A549 (cell line): ENCODE results near the gene VASH2. TPM values are rescaled to one million over a fixed set of nuclear protein-coding genes. Genes with fewer than 3 reads are reported as not detected.
"Not testable (repeated sequence)": the region's sequence is repeated elsewhere in the genome, so short reads cannot be mapped to it uniquely, and the experiment has no call there.

Experiments
- ATAC-seq, 2 experiments: fragments of 200-7000 bp in 1 of 2; fragments of >200 bp in 1 of 2; cut with Nextera tagmentation in 1 of 2; cut with Tn5 transposase in 1 of 2; 3 replicates each; pipeline versions ENCODE4 v1.8.0 to v1.9.1; 2018 to 2020; ENCODE audit warnings: mild to moderate bottlenecking in 1 of 2, moderate library complexity in 1 of 2
- CTCF ChIA-PET: fragments of 300-600 bp; sonication (Branson Sonifier 250); formaldehyde crosslinking; extraction: SDS; loops from one replicate; lab custom pipeline; 2021; ENCODE audit warnings: antibody characterized with exemption, inconsistent platforms; lab: Yijun Ruan, JAX
- POLR2A ChIA-PET: fragments of 350-600 bp; formaldehyde crosslinking; extraction: SDS; loops from one replicate; lab custom pipeline; 2021; ENCODE audit warnings: antibody characterized with exemption, inconsistent platforms; lab: Yijun Ruan, JAX
- DNase-seq, 2 experiments: peaks; one replicate each; pipeline versions ENCODE4 v3.0.0 to v3.0.0-alpha.2; 2011 to 2016; ENCODE audit warnings: low read depth in 1 of 2, low spot score in 1 of 2
- FAIRE-seq: peaks from 2 replicates; lab custom pipeline; 2011; peaks lifted over from hg19 to GRCh38; lab: Jason Lieb, UNC
- H3K27ac ChIP-seq, 2 experiments: fragments of >200 bp; sonication (Bioruptor Twin); formaldehyde crosslinking; 3 replicates each; pipeline ENCODE4 v1.5.1; 2016 to 2017
- H3K4me1 ChIP-seq: fragments of >200 bp; sonication (Bioruptor Twin); formaldehyde crosslinking; 3 replicates; pipeline ENCODE4 v1.6.1; 2016
- H3K4me2 ChIP-seq: fragments of >200 bp; sonication (Bioruptor Twin); formaldehyde crosslinking; 3 replicates; pipeline ENCODE4 v1.6.1; 2016
- H3K4me3 ChIP-seq: fragments of >200 bp; sonication (Bioruptor Twin); formaldehyde crosslinking; 3 replicates; pipeline ENCODE4 v1.5.1; 2016
- H3K9me3 ChIP-seq: fragments of >200 bp; sonication (Bioruptor Twin); formaldehyde crosslinking; 3 replicates; pipeline ENCODE4 v1.6.1; 2016
- BCL3 ChIP-seq: fragments of >200 bp; sonication (Bioruptor Twin); formaldehyde crosslinking; IDR thresholded peaks from 3 replicates; pipeline ENCODE4 v1.6.1; 2016
- CHD2 ChIP-seq: fragments of 150-350 bp; IDR thresholded peaks from 2 replicates; pipeline ENCODE4 v1.6.1; 2014; ENCODE audit warnings: low read length; ENCODE audit not compliant: partially characterized antibody
- EHF ChIP-seq: fragments of 250-450 bp; sonication (Bioruptor Pico); IDR thresholded peaks from 2 replicates; pipeline ENCODE4 v1.5.0; 2020; ENCODE audit warnings: mild to moderate bottlenecking
- EP300 ChIP-seq, 2 experiments: fragments of >200 bp; sonication (Bioruptor Twin); formaldehyde crosslinking; IDR thresholded peaks; 2 replicates in 1 of 2; 3 replicates in 1 of 2; pipeline ENCODE4 v1.6.1; 2016 to 2017
- ESRRA ChIP-seq: fragments of 150-350 bp; IDR thresholded peaks from 2 replicates; pipeline ENCODE4 v1.6.1; 2014; ENCODE audit warnings: mild to moderate bottlenecking, low read length, borderline replicate concordance
- FOSL2 ChIP-seq, 2 experiments: fragments of 450-650 bp in 1 of 2; fragments of >200 bp in 1 of 2; sonication (Bioruptor Twin) in 1 of 2; formaldehyde crosslinking; IDR thresholded peaks; 2 replicates each; pipeline versions ENCODE4 v1.5.0 to v1.6.1; 2016 to 2020; ENCODE audit warnings: mild to moderate bottlenecking in 1 of 2, moderate library complexity in 1 of 2
- GATA3 ChIP-seq: IDR thresholded peaks from 2 replicates; pipeline ENCODE4 v1.6.1; 2012; ENCODE audit warnings: borderline replicate concordance
- HEYL ChIP-seq: fragments of 250-450 bp; sonication (Bioruptor Pico); IDR thresholded peaks from 2 replicates; pipeline ENCODE4 v1.8.0; 2021; ENCODE audit warnings: mild to moderate bottlenecking, moderate library complexity
- HMGXB4 ChIP-seq: fragments of 250-450 bp; sonication (Bioruptor Pico); IDR thresholded peaks from 2 replicates; pipeline ENCODE4 v1.5.0; 2021; ENCODE audit warnings: mild to moderate bottlenecking, moderate library complexity, borderline replicate concordance
- JUN ChIP-seq, 2 experiments: fragments of >200 bp; sonication (Bioruptor Twin); formaldehyde crosslinking; IDR thresholded peaks; 2 replicates in 1 of 2; 3 replicates in 1 of 2; pipeline ENCODE4 v1.6.1; 2016 to 2017
- JUNB ChIP-seq: fragments of >200 bp; sonication (Bioruptor Twin); formaldehyde crosslinking; IDR thresholded peaks from 2 replicates; pipeline ENCODE4 v1.6.1; 2016
- KDM5A ChIP-seq: fragments of 200-600 bp; sonication (generic); IDR thresholded peaks from 2 replicates; pipeline ENCODE4 v1.6.1; 2016; ENCODE audit warnings: antibody characterized with exemption, mild to moderate bottlenecking
- MAFK ChIP-seq: fragments of 450-650 bp; IDR thresholded peaks from 2 replicates; pipeline ENCODE4 v1.6.1; 2014; ENCODE audit not compliant: partially characterized antibody
- NPAS2 ChIP-seq: fragments of 250-450 bp; sonication (Bioruptor Pico); IDR thresholded peaks from 2 replicates; pipeline ENCODE4 v1.8.0; 2022; ENCODE audit warnings: mild to moderate bottlenecking, moderate library complexity, borderline replicate concordance
- NR3C1 ChIP-seq: fragments of >200 bp; sonication (Bioruptor Twin); formaldehyde crosslinking; IDR thresholded peaks from 3 replicates; pipeline ENCODE4 v1.6.1; 2017
- PBX3 ChIP-seq: IDR thresholded peaks from 2 replicates; pipeline ENCODE4 v1.6.1; 2012
- POLR2A ChIP-seq: IDR thresholded peaks from 2 replicates; pipeline ENCODE4 v1.6.1; 2012; ENCODE audit warnings: mild to moderate bottlenecking, low read length
- POLR2AphosphoS2 ChIP-seq: conservative IDR thresholded peaks from 2 replicates; pipeline ENCODE4 v1.6.1; 2012; ENCODE audit warnings: low read length, improper control_type of control experiment, inconsistent platforms
- SREBF2 ChIP-seq: fragments of 450-650 bp; IDR thresholded peaks from 2 replicates; pipeline ENCODE4 v1.6.1; 2014; ENCODE audit warnings: mild to moderate bottlenecking, moderate library complexity
- USF2 ChIP-seq: fragments of 450-650 bp; IDR thresholded peaks from 2 replicates; pipeline ENCODE4 v1.6.1; 2014; ENCODE audit warnings: antibody characterized with exemption
- ZC3H11A ChIP-seq: fragments of 450-650 bp; IDR thresholded peaks from 2 replicates; pipeline ENCODE4 v1.6.1; 2014; ENCODE audit warnings: antibody characterized with exemption, mild to moderate bottlenecking
- WGBS: methylation state at CpG from one replicate; pipeline ENCODE4 v1.1.6; 2017; ENCODE audit errors: missing lambda C conversion rate; 5-methylcytosine and 5-hydroxymethylcytosine counted together
- polyA plus RNA-seq, 4 experiments: library from polyadenylated mRNA; depleted of rRNA in 3 of 4; stranded (reverse); fragments of >200 nt; fragmentation: RNase III in 1 of 4; extraction: RNeasy Plus Mini Kit Qiagen cat#74134 plus additional on column Dnase treatment in 1 of 4; gene quantifications; 2 replicates in 3 of 4; 3 replicates in 1 of 4; pipeline ENCODE4 v1.2.3, GENCODE V29; 2011 to 2017

Gene VASH2
- polyA plus RNA-seq, 2 of the 4 experiments (the other 2 are of a cell fraction): 3.4 to 4.7 TPM

- Histone ChIP-seq H3K4me1 (peaks cover 13% of the 10 kb centered on the region), H3K4me2 (no peak overlapping the region), H3K9me3 (peaks cover 10% of the 10 kb centered on the region; the same call in 1 of the 3 replicates), H3K27ac (no peak overlapping the region), H3K4me3 (no peak overlapping the region)
- 95% methylated on average over 3 of the region's 3 CpGs for WGBS
- ATAC-seq (no peak), DNase-seq (no peak), FAIRE-seq (no peak)
- CTCF ChIA-PET: no interaction called here
- POLR2A ChIA-PET: interaction anchor here (0.6 kb wide), 1 partner anchor 211 kb away, joined by 5 read pairs; no protein-coding TSS in a partner anchor
- TF ChIP-seq GATA3: no peak
- TF ChIP-seq SREBF2: no peak
- TF ChIP-seq NR3C1: no peak
- no peak for TF ChIP-seq HEYL (CRISPR knock-in tag)
- no peak for TF ChIP-seq FOSL2 (IDR thresholded peaks at IDR 0.05)
- no peak for TF ChIP-seq FOSL2 (CRISPR knock-in tag; IDR thresholded peaks at IDR 0.05)
- TF ChIP-seq JUNB: no peak
- no peak for TF ChIP-seq HMGXB4 (CRISPR knock-in tag)
- TF ChIP-seq CHD2: no peak
- TF ChIP-seq JUN (IDR thresholded peaks at IDR 0.05): no peak
- TF ChIP-seq BCL3: no peak
Observed at GRCh38 chr1:212909652-212910063, 40.7 kb upstream of the VASH2 start.

GRCh38 chr1:212910213-212910612, 40.1 kb upstream of the VASH2 start:
- ATAC-seq, H3K4me2 ChIP-seq, POLR2A ChIA-PET, H3K4me3 ChIP-seq, H3K9me3 ChIP-seq, H3K27ac ChIP-seq, FAIRE-seq, DNase-seq, CTCF ChIA-PET: not testable (repeated sequence)
- WGBS: 84% methylated on average over 10 of the region's 10 CpGs
- peaks cover 18% of the 10 kb centered on the region for H3K4me1 ChIP-seq

- CTCF ChIA-PET: interaction anchor here (1.4 kb wide), 1 partner anchor 249 kb away, joined by 4 read pairs; no protein-coding TSS in a partner anchor
- 29% methylated on average over 3 of the region's 3 CpGs for WGBS
- DNase-seq, ATAC-seq, H3K4me3 ChIP-seq, FAIRE-seq, POLR2A ChIA-PET: not testable (repeated sequence)
- Histone ChIP-seq H3K4me1 (peaks cover 33% of the 10 kb centered on the region), H3K4me2 (0 out of 3 replicates have a peak overlapping the region, but pooled peaks have one; percentile 21), H3K9me3 (peaks cover 13% of the 10 kb centered on the region), H3K27ac (peak overlapping the region; percentile 50 to 61; a peak in 4 of 6 replicates)
- peak; percentile 51 for TF ChIP-seq MAFK
Observed at GRCh38 chr1:212913638-212914037, 36.7 kb upstream of the VASH2 start.

GRCh38 chr1:212914110-212914509, 36.2 kb upstream of the VASH2 start:
- Histone ChIP-seq H3K27ac (peak overlapping the region; percentile 95 to 96), H3K4me1 (peaks cover 33% of the 10 kb centered on the region), H3K9me3 (peaks cover 13% of the 10 kb centered on the region), H3K4me2 (peak overlapping the region; percentile 72; the same call in 1 of the 3 replicates)
- FAIRE-seq, ATAC-seq, H3K4me3 ChIP-seq, DNase-seq, POLR2A ChIA-PET: not testable (repeated sequence)
- 81% methylated on average over 4 of the region's 5 CpGs for WGBS
- CTCF ChIA-PET: interaction anchor here (0.6 to 1.4 kb wide), 2 partner anchors 12 to 249 kb away, joined by 3 to 4 read pairs; no protein-coding TSS in a partner anchor

- POLR2A ChIA-PET: no interaction called here
- peak overlapping the region; percentile 95 to 96 for H3K27ac ChIP-seq
- peak overlapping the region; percentile 72 for H3K4me2 ChIP-seq
- peaks cover 13% of the 10 kb centered on the region for H3K9me3 ChIP-seq
- ATAC-seq (peak; percentile 8 to 13; a peak in 3 of 6 replicates), DNase-seq (no peak), FAIRE-seq (no peak)
- no peak overlapping the region for H3K4me3 ChIP-seq
- CTCF ChIA-PET: interaction anchor here (0.6 to 1.4 kb wide), 2 partner anchors 12 to 250 kb away, joined by 3 to 4 read pairs; no protein-coding TSS in a partner anchor
- WGBS: 76% methylated on average over 3 of the region's 3 CpGs
- H3K4me1 ChIP-seq: peaks cover 33% of the 10 kb centered on the region
- TF ChIP-seq ZC3H11A: no peak
- no peak for TF ChIP-seq MAFK
- TF ChIP-seq ESRRA: no peak
- no peak for TF ChIP-seq KDM5A
- no peak for TF ChIP-seq EP300 (IDR thresholded peaks at IDR 0.05)
- no peak for TF ChIP-seq POLR2AphosphoS2
- TF ChIP-seq NPAS2: no peak
- TF ChIP-seq JUNB: no peak
- no peak for TF ChIP-seq EHF (CRISPR knock-in tag)
- no peak for TF ChIP-seq JUN (IDR thresholded peaks at IDR 0.05)
- no peak for TF ChIP-seq NR3C1
- no peak for TF ChIP-seq USF2
- TF ChIP-seq PBX3: no peak
- TF ChIP-seq POLR2A: no peak
Observed at GRCh38 chr1:212914789-212915188, 35.6 kb upstream of the VASH2 start.
